Esophagus squamous epithelium (tissue), 5 donors: ENCODE measurements around the gene ANKRD60. TPM values are rescaled to one million over a fixed set of nuclear protein-coding genes. Genes with fewer than 3 reads are reported as not detected.

ENCODE experiments used
- DNase-seq: peaks from one replicate; lab custom pipeline; 2025; lab: John Stamatoyannopoulos, UW
- H3K27ac ChIP-seq, 4 donors: fragments of 200-600 bp; sonication (generic); one replicate each; pipeline ENCODE4 v1.5.1; 2016 to 2019; ENCODE audit warnings: mild to moderate bottlenecking in 1 of 4
- H3K27me3 ChIP-seq, 4 donors: fragments of 200-600 bp; sonication (generic); 1 replicate in 3 of 4; 2 replicates in 1 of 4; pipeline versions ENCODE4 v1.5.1 to v1.6.0; 2017 to 2021; ENCODE audit warnings: antibody characterized with exemption in 1 of 4
- H3K36me3 ChIP-seq, 3 donors: fragments of 200-600 bp; sonication (generic); one replicate each; pipeline ENCODE4 v1.5.1; 2016 to 2019
- H3K4me1 ChIP-seq, 3 donors: fragments of 200-600 bp; sonication (generic); one replicate each; pipeline ENCODE4 v1.5.1; 2017 to 2019
- H3K4me3 ChIP-seq, 4 donors: fragments of 200-600 bp; sonication (generic); 1 replicate in 3 of 4; 2 replicates in 1 of 4; pipeline ENCODE4 v1.5.1; 2016 to 2019; ENCODE audit warnings: mild to moderate bottlenecking in 2 of 4, moderate library complexity in 1 of 4
- H3K9me3 ChIP-seq, 3 donors: fragments of 200-600 bp; sonication (generic); one replicate each; pipeline ENCODE4 v1.5.1; 2016 to 2019
- CTCF ChIP-seq, 6 experiments: fragments of 450-650 bp in 4 of 6; fragments of 200-600 bp in 2 of 6; sonication (generic) in 2 of 6; IDR thresholded peaks; one replicate each; pipeline ENCODE4 v1.5.1; 2016 to 2019; ENCODE audit warnings: antibody characterized with exemption in 6 of 6, mild to moderate bottlenecking in 4 of 6, moderate library complexity in 4 of 6
- POLR2A ChIP-seq, 4 donors: fragments of 450-650 bp; IDR thresholded peaks; one replicate each; pipeline ENCODE4 v1.6.1; 2017; ENCODE audit warnings: antibody characterized with exemption in 4 of 4, mild to moderate bottlenecking in 4 of 4, moderate library complexity in 3 of 4
- WGBS, 2 donors: methylation state at CpG; one replicate each; pipeline ENCODE4 v1.1.5; 2018; 5-methylcytosine and 5-hydroxymethylcytosine counted together
- intact Hi-C: fragments of 100-400 bp; cut with DNase I; formaldehyde crosslinking; loops from one replicate; pipeline ENCODE4 v1.15.0; 2022
- total RNA-seq, 4 donors: library from RNA; depleted of rRNA; stranded (reverse); fragments of >200 nt; gene quantifications; one replicate each; pipeline ENCODE4 v1.1.0, GENCODE V29; 2016
- donor health status: DM: yes; HTN: yes; CAD: no.

Gene ANKRD60
- total RNA-seq, 4 donors from 2014 or later: not detected

- no peak for DNase-seq
- no peaks in the 10 kb centered on the region for H3K9me3 ChIP-seq
- no peaks in the 10 kb centered on the region for H3K36me3 ChIP-seq
- H3K4me3 ChIP-seq: no peak overlapping the region
- H3K4me1 ChIP-seq: no peaks in the 10 kb centered on the region
- intact Hi-C loops: no loop called here
- H3K27ac ChIP-seq: no peak overlapping the region
- H3K27me3 ChIP-seq: peaks cover 0 to 16% (median 0%) of the 10 kb centered on the region in 4 donors
- TF ChIP-seq POLR2A (IDR thresholded peaks at IDR 0.05) (no peak), CTCF (IDR thresholded peaks at IDR 0.05) (no peak)
- WGBS, 2 donors: 82 to 88% methylated on average over 21 to 23 of the region's 24 CpGs
Observed at GRCh38 chr20:58196402-58197184, 31.9 kb downstream of the ANKRD60 start.

- Histone ChIP-seq H3K27ac (no peak overlapping the region), H3K27me3 (peaks cover 0 to 16% (median 0%) of the 10 kb centered on the region in 4 donors), H3K36me3 (no peaks in the 10 kb centered on the region), H3K4me3 (no peak overlapping the region), H3K9me3 (no peaks in the 10 kb centered on the region), H3K4me1 (no peaks in the 10 kb centered on the region)
- no peak for TF ChIP-seq POLR2A (IDR thresholded peaks at IDR 0.05)
- no peak for TF ChIP-seq CTCF (IDR thresholded peaks at IDR 0.05)
- no peak for DNase-seq
- intact Hi-C loops: no loop called here
- WGBS, 2 donors: 83 to 88% methylated on average over 6 of the region's 6 CpGs
Observed at GRCh38 chr20:58195047-58195446, 33.4 kb downstream of the ANKRD60 start.

DNA sequence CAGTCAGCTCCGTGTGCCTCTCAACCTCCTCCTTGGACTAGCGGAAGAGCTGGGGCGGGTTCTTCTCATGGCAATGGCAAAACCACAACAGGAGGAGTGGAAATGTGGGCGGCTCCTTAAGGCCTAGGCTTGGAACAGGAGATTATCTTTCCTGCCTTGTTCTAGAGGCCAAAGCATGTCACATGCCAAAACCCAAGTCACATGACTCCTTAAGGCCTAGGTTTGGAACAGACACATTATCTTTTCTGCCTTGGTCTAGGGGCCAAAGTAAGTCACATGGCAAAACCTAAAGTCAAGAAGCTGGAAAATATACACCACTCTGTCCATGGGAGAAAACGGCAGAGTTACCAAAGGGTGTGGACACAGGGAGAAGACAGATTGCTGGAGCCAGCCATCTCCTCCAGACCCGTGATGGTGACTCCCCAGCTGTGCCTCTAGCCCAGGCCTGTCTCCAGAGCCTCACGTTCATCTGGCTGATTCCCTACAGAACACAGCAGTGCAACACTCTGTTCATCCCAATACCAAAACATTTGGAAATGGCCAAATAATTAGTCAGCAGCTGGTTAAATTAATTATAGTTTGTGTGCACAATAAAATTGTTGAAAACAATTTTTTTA lies 34.2 kb downstream of the ANKRD60 start:
- no peak for DNase-seq
- whole genome bisulfite sequencing, 2 donors: 51 to 58% methylated on average over 3 to 4 of the region's 7 CpGs
- Histone ChIP-seq H3K9me3 (no peaks in the 10 kb centered on the region), H3K36me3 (no peaks in the 10 kb centered on the region), H3K4me3 (no peak overlapping the region), H3K27ac (peak overlapping the region in 2 of 4 donors; percentile 3 to 44), H3K27me3 (peaks cover 0 to 18% (median 0%) of the 10 kb centered on the region in 4 donors), H3K4me1 (no peaks in the 10 kb centered on the region)
- intact Hi-C loops: no loop called here
- TF ChIP-seq POLR2A (IDR thresholded peaks at IDR 0.05) (no peak), CTCF (IDR thresholded peaks at IDR 0.05) (no peak)

- Histone ChIP-seq H3K4me3 (no peak overlapping the region), H3K9me3 (no peaks in the 10 kb centered on the region), H3K4me1 (no peaks in the 10 kb centered on the region), H3K27me3 (peaks cover 0 to 23% (median 0%) of the 10 kb centered on the region in 4 donors), H3K27ac (no peak overlapping the region), H3K36me3 (no peaks in the 10 kb centered on the region)
- DNase-seq: no peak
- WGBS, 2 donors: 62% methylated on average over 3 of the region's 5 CpGs; no CpG with 5 or more reads in 1 of the 2 donors
- intact Hi-C loops: no loop called here
- TF ChIP-seq POLR2A (IDR thresholded peaks at IDR 0.05) (no peak), CTCF (IDR thresholded peaks at IDR 0.05) (peak in 4 of 6 experiments; percentile 20 to 47 (median 37))
Observed at GRCh38 chr20:58192567-58192966, 35.9 kb downstream of the ANKRD60 start.

DNA sequence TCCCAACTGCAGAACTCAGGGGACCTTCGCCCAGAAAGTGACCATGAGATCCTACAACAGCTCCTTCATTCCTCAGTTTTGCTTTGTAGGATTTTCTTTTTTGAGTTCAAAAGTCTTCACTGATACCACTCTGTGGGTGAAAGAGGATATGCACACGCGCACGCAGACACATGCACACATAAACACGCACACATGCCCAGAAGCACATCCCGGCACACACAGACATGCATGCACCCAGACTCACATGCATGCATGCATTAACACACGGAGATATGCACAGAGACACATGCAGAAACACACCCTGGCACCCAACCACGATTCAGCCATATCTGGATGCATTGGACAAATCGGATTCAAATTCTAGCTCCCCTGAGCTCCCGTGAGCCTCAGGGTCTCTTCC lies 36.4 kb downstream of the ANKRD60 start:
- peaks cover 0 to 23% (median 0%) of the 10 kb centered on the region in 4 donors for H3K27me3 ChIP-seq
- intact Hi-C loops: no loop called here
- no peak for DNase-seq
- no peak for TF ChIP-seq CTCF (IDR thresholded peaks at IDR 0.05)
- no peak for TF ChIP-seq POLR2A (IDR thresholded peaks at IDR 0.05)
- H3K9me3 ChIP-seq: no peaks in the 10 kb centered on the region
- no peak overlapping the region for H3K27ac ChIP-seq
- H3K4me1 ChIP-seq: no peaks in the 10 kb centered on the region
- H3K4me3 ChIP-seq: no peak overlapping the region
- H3K36me3 ChIP-seq: no peaks in the 10 kb centered on the region
- whole genome bisulfite sequencing, 2 donors: 80 to 87% methylated on average over 5 to 10 of the region's 10 CpGs
